NCI-H128 (cell line): ENCODE results near the gene GPR55.

Source experiments
- DNase-seq: peaks from one replicate; lab custom pipeline; 2025; ENCODE audit not compliant: unreplicated experiment; lab: John Stamatoyannopoulos, UW

The GPR55 gene

GRCh38 chr2:230919681-230920080 is 5.4 kb downstream of the GPR55 start:
- DNase-seq = no peak

- DNase-seq = no peak
Observed at GRCh38 chr2:230919240-230919639, 5.8 kb downstream of the GPR55 start.

- DNase-seq = no peak
Observed at GRCh38 chr2:230916218-230916617, 8.8 kb downstream of the GPR55 start.

- no peak for DNase-seq
Observed at GRCh38 chr2:230915319-230915718, 9.7 kb downstream of the GPR55 start.

GRCh38 chr2:230914886-230915285 is 10.2 kb downstream of the GPR55 start:
- no peak for DNase-seq

- DNase-seq = no peak
Observed at GRCh38 chr2:230913406-230914143, 11.5 kb downstream of the GPR55 start.

- DNase-seq = no peak
Observed at GRCh38 chr2:230912724-230913123, 12.3 kb downstream of the GPR55 start.

- no peak for DNase-seq
Observed at GRCh38 chr2:230912046-230912445, 13.0 kb downstream of the GPR55 start.

GRCh38 chr2:230910546-230911177 is 14.4 kb downstream of the GPR55 start:
- no peak for DNase-seq

GRCh38 chr2:230909841-230910545 is 15.0 kb downstream of the GPR55 start:
- DNase-seq = no peak

GRCh38 chr2:230908595-230909191 is 16.3 kb downstream of the GPR55 start:
- no peak for DNase-seq

- DNase-seq = no peak
Observed at GRCh38 chr2:230908092-230908594, 16.9 kb downstream of the GPR55 start.

- no peak for DNase-seq
Observed at GRCh38 chr2:230907361-230908091, 17.5 kb downstream of the GPR55 start.

- DNase-seq = no peak
Observed at GRCh38 chr2:230906471-230907230, 18.4 kb downstream of the GPR55 start.

GRCh38 chr2:230905448-230906421 is 19.3 kb downstream of the GPR55 start:
- DNase-seq = no peak

- no peak for DNase-seq
Observed at GRCh38 chr2:230904856-230905447, 20.1 kb downstream of the GPR55 start.

GRCh38 chr2:230903231-230904150 is 21.6 kb downstream of the GPR55 start:
- no peak for DNase-seq
